Lower leg skin (tissue), 3 donors: ENCODE results near the gene SMG9.

Source experiments
- POLR2A ChIP-seq, 2 donors: fragments of 450-650 bp; IDR thresholded peaks; one replicate each; pipeline ENCODE4 v1.6.1; 2016 to 2017; ENCODE audit warnings: antibody characterized with exemption in 2 of 2, mild to moderate bottlenecking in 1 of 2, moderate library complexity in 1 of 2
- TF ChIP-seq, protein P1 (sequence below), 3 donors: fragments of 450-650 bp; IDR thresholded peaks; one replicate each; pipeline ENCODE4 v1.5.1; 2016; ENCODE audit warnings: antibody characterized with exemption in 3 of 3, mild to moderate bottlenecking in 3 of 3, moderate library complexity in 2 of 3

DNA sequence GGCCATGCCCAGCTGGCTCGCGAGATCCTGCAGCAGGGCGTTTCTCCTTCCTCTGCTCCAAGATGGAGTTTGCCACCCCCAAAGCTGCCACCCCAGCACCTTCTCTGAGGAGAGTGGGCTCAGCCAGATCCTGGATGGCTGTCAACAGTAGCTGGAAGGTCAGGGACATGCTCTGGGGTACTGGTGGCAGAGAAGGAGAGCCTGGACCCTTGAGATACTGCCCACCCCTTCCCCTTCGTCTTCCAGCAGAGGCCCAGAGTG is 27.2 kb downstream of the SMG9 start:
- TF ChIP-seq, protein P1, sequence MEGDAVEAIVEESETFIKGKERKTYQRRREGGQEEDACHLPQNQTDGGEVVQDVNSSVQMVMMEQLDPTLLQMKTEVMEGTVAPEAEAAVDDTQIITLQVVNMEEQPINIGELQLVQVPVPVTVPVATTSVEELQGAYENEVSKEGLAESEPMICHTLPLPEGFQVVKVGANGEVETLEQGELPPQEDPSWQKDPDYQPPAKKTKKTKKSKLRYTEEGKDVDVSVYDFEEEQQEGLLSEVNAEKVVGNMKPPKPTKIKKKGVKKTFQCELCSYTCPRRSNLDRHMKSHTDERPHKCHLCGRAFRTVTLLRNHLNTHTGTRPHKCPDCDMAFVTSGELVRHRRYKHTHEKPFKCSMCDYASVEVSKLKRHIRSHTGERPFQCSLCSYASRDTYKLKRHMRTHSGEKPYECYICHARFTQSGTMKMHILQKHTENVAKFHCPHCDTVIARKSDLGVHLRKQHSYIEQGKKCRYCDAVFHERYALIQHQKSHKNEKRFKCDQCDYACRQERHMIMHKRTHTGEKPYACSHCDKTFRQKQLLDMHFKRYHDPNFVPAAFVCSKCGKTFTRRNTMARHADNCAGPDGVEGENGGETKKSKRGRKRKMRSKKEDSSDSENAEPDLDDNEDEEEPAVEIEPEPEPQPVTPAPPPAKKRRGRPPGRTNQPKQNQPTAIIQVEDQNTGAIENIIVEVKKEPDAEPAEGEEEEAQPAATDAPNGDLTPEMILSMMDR (IDR thresholded peaks at IDR 0.05): no peak
- no peak for TF ChIP-seq POLR2A (IDR thresholded peaks at IDR 0.05)
